ENCODE results near the gene OCLN.
"Not testable (repeated sequence)": the region's sequence is repeated elsewhere in the genome, so short reads cannot be mapped to it uniquely, and the experiment has no call there.

The OCLN gene

GRCh38 chr5:69491838-69492390 lies 676 bp upstream of the OCLN start:
- no peak for DNase-seq

GRCh38 chr5:69492923-69493395 lies 369 bp downstream of the OCLN start:
- DNase-seq: no peak

- DNase-seq: no peak
Measured at GRCh38 chr5:69493396-69494133, 975 bp downstream of the OCLN start.

- no peak for DNase-seq
Measured at GRCh38 chr5:69494452-69494851, 1.9 kb downstream of the OCLN start.

- no peak for DNase-seq
Measured at GRCh38 chr5:69497006-69497520, 4.5 kb downstream of the OCLN start.

GRCh38 chr5:69498384-69498783 lies 5.8 kb downstream of the OCLN start:
- DNase-seq: no peak

GRCh38 chr5:69502367-69502766 lies 9.8 kb downstream of the OCLN start:
- no peak for DNase-seq

- DNase-seq: no peak
Measured at GRCh38 chr5:69502767-69503488, 10.3 kb downstream of the OCLN start.

- DNase-seq: no peak
Measured at GRCh38 chr5:69504036-69504435, 11.4 kb downstream of the OCLN start.

- DNase-seq: no peak
Measured at GRCh38 chr5:69505306-69505705, 12.7 kb downstream of the OCLN start.

GRCh38 chr5:69509212-69509611 lies 16.6 kb downstream of the OCLN start:
- DNase-seq: no peak

- DNase-seq: no peak
Measured at GRCh38 chr5:69510694-69511093, 18.1 kb downstream of the OCLN start.

- no peak for DNase-seq
Measured at GRCh38 chr5:69512740-69513260, 20.2 kb downstream of the OCLN start.

- DNase-seq: not testable (repeated sequence)
Measured at GRCh38 chr5:69515570-69515969, 23.0 kb downstream of the OCLN start.

GRCh38 chr5:69516769-69517168 lies 24.2 kb downstream of the OCLN start:
- DNase-seq: no peak

GRCh38 chr5:69517763-69518212 lies 25.2 kb downstream of the OCLN start:
- no peak for DNase-seq

- no peak for DNase-seq
Measured at GRCh38 chr5:69519285-69519684, 26.7 kb downstream of the OCLN start.

- DNase-seq: no peak
Measured at GRCh38 chr5:69522035-69522434, 29.4 kb downstream of the OCLN start.

- DNase-seq: no peak
Measured at GRCh38 chr5:69525490-69525889, 32.9 kb downstream of the OCLN start.

GRCh38 chr5:69526660-69527059 lies 34.1 kb downstream of the OCLN start:
- DNase-seq: no peak

- DNase-seq: no peak
Measured at GRCh38 chr5:69527128-69527770, 34.7 kb downstream of the OCLN start.

GRCh38 chr5:69528035-69528434 lies 35.4 kb downstream of the OCLN start:
- DNase-seq: no peak

- no peak for DNase-seq
Measured at GRCh38 chr5:69528609-69529008, 36.0 kb downstream of the OCLN start.

Data from CD4-positive, alpha-beta T cell treated with Interferon gamma for 1 hour (primary cell).